IMR-90 (cell line): ENCODE results near the gene MRPL51. TPM values are rescaled to one million over a fixed set of nuclear protein-coding genes. Genes with fewer than 3 reads are reported as not detected.

ENCODE experiments used
- ATAC-seq: fragments of 200-7000 bp; cut with Tn5 transposase; 2 replicates; pipeline ENCODE4 v1.9.1; 2020; ENCODE audit warnings: low read depth, mild to moderate bottlenecking, moderate library complexity
- BruUV-seq: library from RNA; stranded (reverse); fragments of 400-500 nt; replicated peaks from 2 replicates; lab custom pipeline; 2021; lab: Mats Ljungman, UMichigan
- CTCF ChIA-PET: fragments of 300-600 bp; formaldehyde crosslinking; extraction: SDS; loops from one replicate; lab custom pipeline; 2021; ENCODE audit warnings: antibody characterized with exemption; lab: Yijun Ruan, JAX
- POLR2A ChIA-PET: fragments of 300-600 bp; sonication (Branson Sonifier 250); formaldehyde crosslinking; loops from one replicate; lab custom pipeline; 2022; ENCODE audit warnings: antibody characterized with exemption; ENCODE audit not compliant: unreplicated experiment; lab: Charles Lee
- DNase-seq: peaks from one replicate; pipeline ENCODE4 v3.0.0; 2013
- H2AFZ ChIP-seq: replicated peaks from 2 replicates; pipeline ENCODE3; 2013; ENCODE audit warnings: low read length, mild to moderate bottlenecking; ENCODE audit not compliant: poor library complexity
- H2AK5ac ChIP-seq: 2 replicates; pipeline ENCODE4 v1.6.1; 2013; ENCODE audit warnings: low read depth, low read length, inconsistent platforms
- H2AK9ac ChIP-seq: replicated peaks from 2 replicates; pipeline ENCODE3; 2013; ENCODE audit warnings: mild to moderate bottlenecking, low read depth, low read length, moderate library complexity; ENCODE audit not compliant: poor library complexity
- H2BK120ac ChIP-seq: 2 replicates; pipeline ENCODE4 v1.6.1; 2013; ENCODE audit warnings: low read depth, low read length, inconsistent platforms
- H2BK15ac ChIP-seq: 3 replicates; pipeline ENCODE4 v1.6.1; 2013; ENCODE audit warnings: low read depth, low read length, inconsistent platforms
- H2BK20ac ChIP-seq: 2 replicates; pipeline ENCODE4 v1.6.1; 2013; ENCODE audit warnings: low read depth, mild to moderate bottlenecking, inconsistent platforms, low read length, moderate library complexity
- H2BK5ac ChIP-seq: 2 replicates; pipeline ENCODE4 v1.6.1; 2013; ENCODE audit warnings: mild to moderate bottlenecking, low read depth, low read length, inconsistent platforms; ENCODE audit not compliant: poor library complexity, severe bottlenecking
- H3K14ac ChIP-seq: replicated peaks from 2 replicates; pipeline ENCODE4 v1.6.1; 2013; ENCODE audit warnings: low read depth, low read length, inconsistent platforms
- H3K18ac ChIP-seq: 2 replicates; pipeline ENCODE4 v1.6.1; 2013; ENCODE audit warnings: low read depth, low read length, control low read depth
- H3K23ac ChIP-seq: 2 replicates; pipeline ENCODE4 v1.6.1; 2013; ENCODE audit warnings: low read depth, low read length, inconsistent platforms
- H3K27ac ChIP-seq: 2 replicates; pipeline ENCODE4 v1.5.1; 2013; ENCODE audit warnings: mild to moderate bottlenecking, control low read depth, low read length; ENCODE audit not compliant: insufficient read depth
- H3K27me3 ChIP-seq: 2 replicates; pipeline ENCODE4 v1.6.1; 2013; ENCODE audit warnings: low read length; ENCODE audit not compliant: control insufficient read depth, insufficient read depth
- H3K36me3 ChIP-seq: 2 replicates; pipeline ENCODE4 v1.6.1; 2013; ENCODE audit warnings: low read length, mixed read lengths; ENCODE audit not compliant: control insufficient read depth, insufficient read depth
- H3K4ac ChIP-seq: 2 replicates; pipeline ENCODE4 v1.6.1; 2013; ENCODE audit warnings: low read depth, low read length, inconsistent platforms
- H3K4me1 ChIP-seq: 2 replicates; pipeline ENCODE4 v1.6.1; 2013; ENCODE audit warnings: low read length, mixed read lengths; ENCODE audit not compliant: control insufficient read depth, insufficient read depth
- H3K4me2 ChIP-seq: 2 replicates; pipeline ENCODE4 v1.6.1; 2013; ENCODE audit warnings: low read depth, mild to moderate bottlenecking, control low read depth, low read length, moderate library complexity
- H3K4me3 ChIP-seq: 2 replicates; pipeline ENCODE4 v1.5.1; 2013; ENCODE audit warnings: low read depth, mild to moderate bottlenecking, control low read depth, low read length, moderate library complexity; ENCODE audit not compliant: insufficient read depth
- H3K56ac ChIP-seq: 2 replicates; pipeline ENCODE4 v1.6.1; 2013; ENCODE audit warnings: low read length, inconsistent platforms; ENCODE audit not compliant: insufficient read depth; ENCODE audit errors: extremely low read depth
- H3K79me1 ChIP-seq, 2 experiments: 2 replicates each; pipeline ENCODE4 v1.6.1; 2013; ENCODE audit warnings: low read length in 2 of 2, inconsistent platforms in 1 of 2, low read depth in 1 of 2
- H3K9ac ChIP-seq: 2 replicates; pipeline ENCODE4 v1.6.1; 2013; ENCODE audit warnings: low read depth, low read length, control low read depth
- H3K9me1 ChIP-seq: 2 replicates; pipeline ENCODE4 v1.6.1; 2013; ENCODE audit warnings: low read length, inconsistent platforms; ENCODE audit not compliant: insufficient read depth
- H3K9me3 ChIP-seq: 2 replicates; pipeline ENCODE4 v1.6.1; 2013; ENCODE audit warnings: low read length; ENCODE audit not compliant: control insufficient read depth, insufficient read depth
- H4K20me1 ChIP-seq: 2 replicates; pipeline ENCODE4 v1.6.1; 2013; ENCODE audit warnings: low read length, inconsistent platforms; ENCODE audit not compliant: insufficient read depth
- H4K5ac ChIP-seq: 2 replicates; pipeline ENCODE4 v1.6.1; 2013; ENCODE audit warnings: mild to moderate bottlenecking, low read depth, low read length, control low read depth
- H4K8ac ChIP-seq, 2 experiments: 2 replicates each; pipeline ENCODE4 v1.6.1; 2013; ENCODE audit warnings: low read depth in 2 of 2, low read length in 2 of 2, control low read depth in 1 of 2, inconsistent platforms in 1 of 2
- H4K91ac ChIP-seq: 2 replicates; pipeline ENCODE4 v1.6.1; 2013; ENCODE audit warnings: low read depth, low read length, inconsistent platforms; ENCODE audit not compliant: insufficient read depth
- CHD1 ChIP-seq: IDR thresholded peaks from 2 replicates; pipeline ENCODE4 v1.6.1; 2012; ENCODE audit warnings: low read depth, low read length, improper control_type of control experiment
- FOS ChIP-seq: fragments of 150-350 bp; IDR thresholded peaks from 2 replicates; pipeline ENCODE4 v1.6.1; 2016; ENCODE audit warnings: low read depth, low read length
- MAZ ChIP-seq: IDR thresholded peaks from 2 replicates; pipeline ENCODE4 v1.6.1; 2012; ENCODE audit warnings: low read depth, mild to moderate bottlenecking, low read length, improper control_type of control experiment, moderate library complexity, borderline replicate concordance
- MXI1 ChIP-seq: IDR thresholded peaks from 2 replicates; pipeline ENCODE4 v1.6.1; 2012; ENCODE audit warnings: low read depth, mild to moderate bottlenecking, low read length, moderate library complexity, borderline replicate concordance
- NFE2L2 ChIP-seq: fragments of 150-350 bp; IDR thresholded peaks from 2 replicates; pipeline ENCODE4 v1.6.1; 2016; ENCODE audit warnings: low read depth, mild to moderate bottlenecking, low read length
- POLR2A ChIP-seq: IDR thresholded peaks from 2 replicates; pipeline ENCODE4 v1.6.1; 2012; ENCODE audit warnings: mild to moderate bottlenecking, low read depth, low read length
- RAD21 ChIP-seq: IDR thresholded peaks from 2 replicates; pipeline ENCODE4 v1.6.1; 2012; ENCODE audit warnings: low read length, improper control_type of control experiment
- RCOR1 ChIP-seq: IDR thresholded peaks from 2 replicates; pipeline ENCODE4 v1.6.1; 2012; ENCODE audit warnings: mild to moderate bottlenecking, low read length, improper control_type of control experiment; ENCODE audit not compliant: insufficient replicate concordance
- SMC3 ChIP-seq: fragments of 150-350 bp; IDR thresholded peaks from 2 replicates; pipeline ENCODE4 v1.6.1; 2016; ENCODE audit warnings: low read depth, mild to moderate bottlenecking, antibody characterized with exemption, low read length, moderate library complexity
- WGBS, 2 experiments: methylation state at CpG; one replicate each; pipeline versions ENCODE4 v1.1.5 to v1.1.7; 2013; ENCODE audit warnings: missing lambda C conversion rate in 2 of 2; ENCODE audit not compliant: insufficient read length in 1 of 2; ENCODE audit errors: extremely low coverage in 2 of 2; 5-methylcytosine and 5-hydroxymethylcytosine counted together
- dilution Hi-C: fragments of 300-500 bp; cut with HindIII; formaldehyde crosslinking; loops from one replicate; pipeline ENCODE4 v1.14.3; 2018; ENCODE audit warnings: low sequenced_read_pairs; ENCODE audit not compliant: unreplicated experiment
- in situ Hi-C: fragments of 300-500 bp; cut with MboI; formaldehyde crosslinking; loops from 3 replicates; pipeline ENCODE4 v1.14.3; 2019; ENCODE audit warnings: low sequenced_read_pairs, inconsistent platforms, mixed read lengths
- intact Hi-C: fragments of 100-400 bp; cut with micrococcal nuclease; formaldehyde crosslinking; loops from 2 replicates; pipeline ENCODE4 v1.10.0; 2022
- polyA plus RNA-seq, 3 experiments: library from polyadenylated mRNA; depleted of rRNA; stranded (reverse); fragments of >200 nt; gene quantifications; 2 replicates each; pipeline ENCODE4 v1.2.3, GENCODE V29; 2012; ENCODE audit warnings: low replicate concordance in 1 of 3
- total RNA-seq: library from RNA; depleted of rRNA; stranded (reverse); fragments of >200 nt; gene quantifications from 2 replicates; pipeline ENCODE4 v1.2.3, GENCODE V29; 2012
- TF ChIP-seq, protein P1 (sequence below): conservative IDR thresholded peaks from 2 replicates; pipeline ENCODE4 v1.5.1; 2012; ENCODE audit warnings: mild to moderate bottlenecking, low read depth, low read length, improper control_type of control experiment

Gene MRPL51
- total and polyA plus RNA-seq, 2 of the 4 experiments (the other 2 are of a cell fraction), result 80.1 to 160 TPM

- ATAC-seq (peak; percentile 72), DNase-seq (peak; percentile 77)
- Histone ChIP-seq H2AK9ac (no peak overlapping the region), H3K9me3 (no peaks in the 10 kb centered on the region), H3K9me1 (peaks cover 10% of the 10 kb centered on the region; the same call in 1 of the 2 replicates), H4K5ac (no peak overlapping the region), H3K27ac (no peak overlapping the region), H3K4me3 (no peak overlapping the region), H3K9ac (no peak overlapping the region), H4K91ac (no peak overlapping the region), H2AK5ac (0 out of 2 replicates have a peak overlapping the region, but pooled peaks have one; percentile 63), H3K23ac (no peak overlapping the region), H3K4ac (no peak overlapping the region), H2BK5ac (no peak overlapping the region), H3K56ac (no peak overlapping the region), H3K14ac (no peak overlapping the region), H4K20me1 (peaks cover 15% of the 10 kb centered on the region), H2AFZ (no peak overlapping the region), H2BK20ac (no peak overlapping the region), H2BK15ac (no peak overlapping the region), H3K4me2 (no peak overlapping the region), H2BK120ac (no peak overlapping the region), H3K18ac (no peak overlapping the region), H4K8ac (no peak overlapping the region), H3K4me1 (peaks cover 4% of the 10 kb centered on the region), H3K36me3 (peaks cover 48% of the 10 kb centered on the region), H3K79me1 (peaks cover 16 to 45% of the 10 kb centered on the region in 2 experiments), H3K27me3 (no peaks in the 10 kb centered on the region)
- intact Hi-C loops, result loop anchor here (1.0 to 5.0 kb wide), 5 partner anchors 35 to 268 kb away; no protein-coding TSS in a partner anchor
- ChIA-PET POLR2A (interaction anchor here (0.6 to 0.9 kb wide), 2 partner anchors 69 to 170 kb away, joined by 3 read pairs; partner anchors contain the start of gene GAPDH), CTCF (interaction anchor here (0.6 to 1.6 kb wide), 14 partner anchors 9 to 143 kb away, joined by 3 to 8 read pairs (median 4); partner anchors contain the start of gene TAPBPL)
- dilution Hi-C loops, result no loop called here
- in situ Hi-C loops, result loop anchor here (25.0 kb wide), 1 partner anchor 278 kb away; no protein-coding TSS in a partner anchor
- no TSS peak for BruUV-seq
- 82% methylated on average over 2 of the region's 6 CpGs; no CpG with 5 or more reads in 1 of the 2 experiments for WGBS, 2 experiments
- no peak; the same call in 1 of the 2 replicates for TF ChIP-seq CHD1
- TF ChIP-seq FOS, result no peak
- TF ChIP-seq MXI1, result no peak
- no peak for TF ChIP-seq POLR2A
- TF ChIP-seq, protein P1, sequence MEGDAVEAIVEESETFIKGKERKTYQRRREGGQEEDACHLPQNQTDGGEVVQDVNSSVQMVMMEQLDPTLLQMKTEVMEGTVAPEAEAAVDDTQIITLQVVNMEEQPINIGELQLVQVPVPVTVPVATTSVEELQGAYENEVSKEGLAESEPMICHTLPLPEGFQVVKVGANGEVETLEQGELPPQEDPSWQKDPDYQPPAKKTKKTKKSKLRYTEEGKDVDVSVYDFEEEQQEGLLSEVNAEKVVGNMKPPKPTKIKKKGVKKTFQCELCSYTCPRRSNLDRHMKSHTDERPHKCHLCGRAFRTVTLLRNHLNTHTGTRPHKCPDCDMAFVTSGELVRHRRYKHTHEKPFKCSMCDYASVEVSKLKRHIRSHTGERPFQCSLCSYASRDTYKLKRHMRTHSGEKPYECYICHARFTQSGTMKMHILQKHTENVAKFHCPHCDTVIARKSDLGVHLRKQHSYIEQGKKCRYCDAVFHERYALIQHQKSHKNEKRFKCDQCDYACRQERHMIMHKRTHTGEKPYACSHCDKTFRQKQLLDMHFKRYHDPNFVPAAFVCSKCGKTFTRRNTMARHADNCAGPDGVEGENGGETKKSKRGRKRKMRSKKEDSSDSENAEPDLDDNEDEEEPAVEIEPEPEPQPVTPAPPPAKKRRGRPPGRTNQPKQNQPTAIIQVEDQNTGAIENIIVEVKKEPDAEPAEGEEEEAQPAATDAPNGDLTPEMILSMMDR, result peak; percentile 93
- TF ChIP-seq NFE2L2, result no peak
- no peak for TF ChIP-seq MAZ
- no peak for TF ChIP-seq RCOR1
- TF ChIP-seq SMC3, result peak; percentile 94
- peak; percentile 96 for TF ChIP-seq RAD21
These were observed 27.4 kb downstream of the MRPL51 start for GRCh38 chr12:6465467-6466183.
